ENCODE results near the gene ZIM2. TPM values are rescaled to one million over a fixed set of nuclear protein-coding genes. Genes with fewer than 3 reads are reported as not detected.

The ZIM2 gene
- total and polyA plus RNA-seq, 2 donors, result 0.05 to 0.09 TPM

- 25% methylated on average over 5 of the region's 5 CpGs for WGBS
- Histone ChIP-seq H3K9me3 (ENCODE audit: control insufficient read depth in 2 of 2, insufficient read depth in 1 of 2, low read length in 1 of 2) (peaks cover 0 to 2% of the 10 kb centered on the region in 2 donors), H3K36me3 (ENCODE audit: control insufficient read depth in 2 of 2, insufficient read depth in 2 of 2, low read length in 1 of 2) (no peaks in the 10 kb centered on the region), H3K4me1 (ENCODE audit: control insufficient read depth in 2 of 2, insufficient read depth in 2 of 2, low read length in 2 of 2) (no peaks in the 10 kb centered on the region), H3K27ac (ENCODE audit: low read depth in 1 of 2, low read length in 1 of 2) (no peak overlapping the region), H3K4me3 (ENCODE audit: low read length in 2 of 2) (no peak overlapping the region), H3K27me3 (ENCODE audit: control insufficient read depth in 2 of 2, insufficient read depth in 1 of 2, low read length in 1 of 2) (no peaks in the 10 kb centered on the region)
- DNase-seq (ENCODE audit: low read depth in 6 of 9, low spot score in 9 of 9), result peak in 1 of 9 donors; percentile 10
These were observed 92.1 kb downstream of the ZIM2 start for GRCh38 chr19:56748378-56748777.

DNA sequence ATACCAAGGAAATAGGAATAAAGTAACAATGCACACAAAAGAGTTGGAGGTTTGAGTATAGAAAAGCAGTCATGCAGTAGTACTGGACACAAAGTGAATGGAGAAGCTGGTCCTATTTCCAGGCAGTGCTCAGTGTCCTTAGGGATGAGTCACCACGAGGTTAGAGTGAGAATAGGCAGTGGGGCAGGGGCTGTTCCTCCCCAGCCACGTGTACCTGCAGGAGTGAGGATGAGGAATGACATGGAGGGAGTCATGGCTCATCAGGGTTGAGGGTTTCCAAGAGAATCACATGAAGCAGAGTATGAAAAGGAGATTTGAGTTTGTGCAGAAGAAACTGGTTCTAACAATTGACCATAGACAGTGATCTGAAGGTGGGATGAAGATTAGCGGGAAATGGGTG, 94.2 kb downstream of the ZIM2 start:
- no peak for DNase-seq (ENCODE audit: low read depth in 6 of 9, low spot score in 9 of 9)
- Histone ChIP-seq H3K4me3 (ENCODE audit: low read length in 2 of 2) (no peak overlapping the region), H3K27me3 (ENCODE audit: control insufficient read depth in 2 of 2, insufficient read depth in 1 of 2, low read length in 1 of 2) (no peaks in the 10 kb centered on the region), H3K36me3 (ENCODE audit: control insufficient read depth in 2 of 2, insufficient read depth in 2 of 2, low read length in 1 of 2) (no peaks in the 10 kb centered on the region), H3K9me3 (ENCODE audit: control insufficient read depth in 2 of 2, insufficient read depth in 1 of 2, low read length in 1 of 2) (peaks cover 0 to 4% of the 10 kb centered on the region in 2 donors), H3K4me1 (ENCODE audit: control insufficient read depth in 2 of 2, insufficient read depth in 2 of 2, low read length in 2 of 2) (no peaks in the 10 kb centered on the region), H3K27ac (ENCODE audit: low read depth in 1 of 2, low read length in 1 of 2) (no peak overlapping the region)
- WGBS, result 59% methylated on average over 3 of the region's 3 CpGs

DNA sequence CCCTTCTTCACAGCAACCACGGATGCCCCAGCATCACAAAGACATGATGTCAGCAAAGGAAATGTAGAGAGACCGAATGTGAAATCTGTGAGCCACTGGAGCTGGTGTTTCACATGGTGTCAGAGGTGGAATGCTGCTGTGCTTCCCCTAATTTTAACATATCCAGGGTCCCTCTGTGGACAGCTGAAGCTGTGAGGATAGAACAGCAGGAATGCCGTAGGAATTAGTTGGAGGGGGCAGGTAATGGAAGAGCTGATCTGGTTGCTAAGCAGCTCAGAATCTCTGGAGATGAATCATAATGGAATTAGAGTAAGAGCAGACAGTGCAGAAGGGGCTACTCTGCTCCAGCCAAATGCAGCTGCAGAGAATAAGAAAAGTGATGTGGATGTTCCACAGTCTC, 100.0 kb downstream of the ZIM2 start:
- Histone ChIP-seq H3K36me3 (ENCODE audit: control insufficient read depth in 2 of 2, insufficient read depth in 2 of 2, low read length in 1 of 2) (no peaks in the 10 kb centered on the region), H3K27me3 (ENCODE audit: control insufficient read depth in 2 of 2, insufficient read depth in 1 of 2, low read length in 1 of 2) (no peaks in the 10 kb centered on the region), H3K4me3 (ENCODE audit: low read length in 2 of 2) (no peak overlapping the region), H3K27ac (ENCODE audit: low read depth in 1 of 2, low read length in 1 of 2) (no peak overlapping the region), H3K4me1 (ENCODE audit: control insufficient read depth in 2 of 2, insufficient read depth in 2 of 2, low read length in 2 of 2) (no peaks in the 10 kb centered on the region), H3K9me3 (ENCODE audit: control insufficient read depth in 2 of 2, insufficient read depth in 1 of 2, low read length in 1 of 2) (peaks cover 7 to 8% of the 10 kb centered on the region in 2 donors)
- 51% methylated on average over 3 of the region's 3 CpGs for WGBS
- no peak for DNase-seq (ENCODE audit: low read depth in 6 of 9, low spot score in 9 of 9)

GRCh38 chr19:56736571-56736970, 104.0 kb downstream of the ZIM2 start:
- H3K9me3 ChIP-seq (ENCODE audit: control insufficient read depth in 2 of 2, insufficient read depth in 1 of 2, low read length in 1 of 2), result peaks cover 5 to 7% of the 10 kb centered on the region in 2 donors
- 91% methylated on average over 6 of the region's 6 CpGs for WGBS

GRCh38 chr19:56732976-56733375, 107.5 kb downstream of the ZIM2 start:
- Histone ChIP-seq H3K36me3 (ENCODE audit: control insufficient read depth in 2 of 2, insufficient read depth in 2 of 2, low read length in 1 of 2) (no peaks in the 10 kb centered on the region), H3K27ac (ENCODE audit: low read depth in 1 of 2, low read length in 1 of 2) (no peak overlapping the region), H3K4me1 (ENCODE audit: control insufficient read depth in 2 of 2, insufficient read depth in 2 of 2, low read length in 2 of 2) (no peaks in the 10 kb centered on the region), H3K9me3 (ENCODE audit: control insufficient read depth in 2 of 2, insufficient read depth in 1 of 2, low read length in 1 of 2) (peaks cover 5 to 7% of the 10 kb centered on the region in 2 donors), H3K4me3 (ENCODE audit: low read length in 2 of 2) (no peak overlapping the region), H3K27me3 (ENCODE audit: control insufficient read depth in 2 of 2, insufficient read depth in 1 of 2, low read length in 1 of 2) (no peaks in the 10 kb centered on the region)
- no peak for DNase-seq (ENCODE audit: low read depth in 6 of 9, low spot score in 9 of 9)
- WGBS, result 11% methylated on average over 2 of the region's 2 CpGs

More at GRCh38 chr19:56736571-56736970, 104.0 kb downstream of the ZIM2 start:
- Histone ChIP-seq H3K36me3 (ENCODE audit: control insufficient read depth in 2 of 2, insufficient read depth in 2 of 2, low read length in 1 of 2) (no peaks in the 10 kb centered on the region), H3K27ac (ENCODE audit: low read depth in 1 of 2, low read length in 1 of 2) (no peak overlapping the region), H3K4me3 (ENCODE audit: low read length in 2 of 2) (no peak overlapping the region), H3K27me3 (ENCODE audit: control insufficient read depth in 2 of 2, insufficient read depth in 1 of 2, low read length in 1 of 2) (no peaks in the 10 kb centered on the region), H3K4me1 (ENCODE audit: control insufficient read depth in 2 of 2, insufficient read depth in 2 of 2, low read length in 2 of 2) (no peaks in the 10 kb centered on the region)
- DNase-seq (ENCODE audit: low read depth in 6 of 9, low spot score in 9 of 9), result no peak

DNA sequence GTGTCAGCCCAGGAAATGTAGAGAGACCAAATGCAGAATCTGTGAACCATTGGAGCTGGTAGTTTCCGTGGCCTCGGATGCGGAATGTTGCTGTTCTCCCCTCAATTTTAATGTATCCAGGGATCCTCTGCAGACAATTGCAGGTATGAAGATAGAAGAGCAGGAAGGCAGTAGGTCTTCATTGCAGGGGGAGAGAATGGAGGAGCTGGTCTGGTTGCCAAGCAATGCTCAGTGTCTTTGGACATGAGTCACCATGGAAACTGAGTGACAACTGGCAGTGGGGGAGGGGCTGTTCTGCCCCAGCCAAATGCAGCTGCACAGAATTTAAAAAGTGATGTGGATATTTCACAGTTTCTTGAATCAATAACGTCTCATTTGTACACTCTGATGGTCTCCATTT, 112.8 kb downstream of the ZIM2 start:
- no peaks in the 10 kb centered on the region for H3K36me3 ChIP-seq (ENCODE audit: control insufficient read depth in 2 of 2, insufficient read depth in 2 of 2, low read length in 1 of 2)
- H3K4me1 ChIP-seq (ENCODE audit: control insufficient read depth in 2 of 2, insufficient read depth in 2 of 2, low read length in 2 of 2), result no peaks in the 10 kb centered on the region
- H3K4me3 ChIP-seq (ENCODE audit: low read length in 2 of 2), result no peak overlapping the region
- no peak overlapping the region for H3K27ac ChIP-seq (ENCODE audit: low read depth in 1 of 2, low read length in 1 of 2)
- H3K9me3 ChIP-seq (ENCODE audit: control insufficient read depth in 2 of 2, insufficient read depth in 1 of 2, low read length in 1 of 2), result peaks cover 0 to 4% of the 10 kb centered on the region in 2 donors
- H3K27me3 ChIP-seq (ENCODE audit: control insufficient read depth in 2 of 2, insufficient read depth in 1 of 2, low read length in 1 of 2), result no peaks in the 10 kb centered on the region
- DNase-seq (ENCODE audit: low read depth in 6 of 9, low spot score in 9 of 9), result no peak
- 89% methylated on average over 4 of the region's 4 CpGs for WGBS

DNA sequence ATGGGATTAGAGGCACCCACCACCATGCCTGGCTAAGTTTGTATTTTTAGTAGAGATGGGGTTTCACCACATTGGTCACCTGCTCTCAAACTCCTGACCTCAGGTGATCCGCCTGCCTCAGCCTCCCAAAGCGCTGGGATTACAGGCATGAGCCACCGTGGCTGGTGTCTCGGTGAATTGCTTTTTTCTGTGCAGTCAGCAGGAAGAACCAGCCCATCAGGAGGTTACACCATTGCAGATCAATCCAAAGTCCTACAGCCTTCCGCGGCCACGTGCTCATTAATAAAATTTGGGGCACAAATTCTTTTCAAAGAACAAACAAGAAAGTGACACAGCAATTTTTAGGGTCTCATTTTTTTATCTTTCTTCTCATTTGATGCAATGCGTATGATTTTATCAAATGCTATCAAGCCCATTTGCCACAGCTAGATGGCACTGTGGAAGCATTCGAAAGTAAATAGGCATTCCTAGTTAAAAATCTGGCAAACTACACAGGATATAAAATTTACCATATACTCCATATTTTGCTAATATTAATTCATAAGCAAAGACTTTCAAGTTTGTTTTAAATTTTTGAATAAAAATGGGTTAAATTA, 114.6 kb downstream of the ZIM2 start:
- Histone ChIP-seq H3K4me1 (ENCODE audit: control insufficient read depth in 2 of 2, insufficient read depth in 2 of 2, low read length in 2 of 2) (no peaks in the 10 kb centered on the region), H3K9me3 (ENCODE audit: control insufficient read depth in 2 of 2, insufficient read depth in 1 of 2, low read length in 1 of 2) (peaks cover 0 to 4% of the 10 kb centered on the region in 2 donors), H3K4me3 (ENCODE audit: low read length in 2 of 2) (no peak overlapping the region), H3K27ac (ENCODE audit: low read depth in 1 of 2, low read length in 1 of 2) (no peak overlapping the region), H3K27me3 (ENCODE audit: control insufficient read depth in 2 of 2, insufficient read depth in 1 of 2, low read length in 1 of 2) (no peaks in the 10 kb centered on the region), H3K36me3 (ENCODE audit: control insufficient read depth in 2 of 2, insufficient read depth in 2 of 2, low read length in 1 of 2) (no peaks in the 10 kb centered on the region)
- DNase-seq (ENCODE audit: low read depth in 6 of 9, low spot score in 9 of 9), result no peak
- WGBS, result 50% methylated on average over 9 of the region's 9 CpGs

Other genes with a start within 250 kb of the ZIM2 start
- gene ZNF71, start 245.4 kb downstream of the ZIM2 start, total RNA-seq, result 5.1 TPM
- 3.5 TPM for gene ZNF71, start 245.4 kb downstream of the ZIM2 start, polyA plus RNA-seq
- gene SMIM17, start 197.6 kb downstream of the ZIM2 start, total RNA-seq, result 0.38 TPM
- 0.21 TPM for gene SMIM17, start 197.6 kb downstream of the ZIM2 start, polyA plus RNA-seq
- 0.71 TPM for gene ZNF835, start 169.0 kb downstream of the ZIM2 start, total RNA-seq
- 0.34 TPM for gene ZNF835, start 169.0 kb downstream of the ZIM2 start, polyA plus RNA-seq
- 2.5 TPM for gene PEG3, start within 50 bp of the ZIM2 start, total RNA-seq
- 1.3 TPM for gene PEG3, start within 50 bp of the ZIM2 start, polyA plus RNA-seq